CD4-positive, alpha-beta T cell (primary cell): ENCODE data around the gene ATP8B3. TPM values are rescaled to one million over a fixed set of nuclear protein-coding genes. Genes with fewer than 3 reads are reported as not detected.

ENCODE experiments used
- ATAC-seq: fragments of 200-7000 bp; cut with Tn5 transposase; one replicate; pipeline ENCODE4 v1.10.0; 2022; ENCODE audit warnings: mild to moderate bottlenecking; ENCODE audit not compliant: poor library complexity
- CTCF ChIA-PET: fragments of 350-600 bp; sonication (Branson Sonifier 250); formaldehyde crosslinking; loops from one replicate; lab custom pipeline; 2021; ENCODE audit warnings: antibody characterized with exemption, inconsistent platforms; lab: Charles Lee
- POLR2A ChIA-PET: fragments of 350-600 bp; sonication (Branson Sonifier 250); formaldehyde crosslinking; loops from one replicate; lab custom pipeline; 2021; ENCODE audit warnings: antibody characterized with exemption, inconsistent platforms; lab: Charles Lee
- DNase-seq, 14 experiments: peaks; one replicate each; pipeline ENCODE4 v3.0.0-alpha.2; 2013 to 2020; ENCODE audit warnings: mixed read lengths in 2 of 14
- H3K27ac ChIP-seq, 2 donors: one replicate each; pipeline versions ENCODE4 v1.5.1 to v1.7.0; 2013; ENCODE audit warnings: low read length in 2 of 2, low read depth in 1 of 2, mild to moderate bottlenecking in 1 of 2
- H3K27me3 ChIP-seq, 2 experiments: 1 replicate in 1 of 2; 2 replicates in 1 of 2; pipeline versions ENCODE4 v1.6.1 to v1.7.0; 2013; ENCODE audit warnings: low read length in 2 of 2, control low read depth in 1 of 2, mild to moderate bottlenecking in 1 of 2, moderate library complexity in 1 of 2; ENCODE audit not compliant: insufficient read depth in 2 of 2, control insufficient read depth in 1 of 2
- H3K36me3 ChIP-seq: one replicate; pipeline ENCODE4 v1.6.1; 2013; ENCODE audit warnings: low read length, control low read depth; ENCODE audit not compliant: insufficient read depth
- H3K4me1 ChIP-seq: one replicate; pipeline ENCODE4 v1.6.1; 2013; ENCODE audit warnings: low read length, control low read depth; ENCODE audit not compliant: insufficient read depth
- H3K4me3 ChIP-seq: one replicate; pipeline ENCODE4 v1.5.1; 2013; ENCODE audit warnings: mild to moderate bottlenecking, low read length, moderate library complexity
- H3K9me3 ChIP-seq, 2 experiments: 1 replicate in 1 of 2; 2 replicates in 1 of 2; pipeline versions ENCODE4 v1.6.1 to v1.7.0; 2013; ENCODE audit warnings: low read length in 2 of 2, mild to moderate bottlenecking in 2 of 2, control low read depth in 1 of 2, moderate library complexity in 1 of 2; ENCODE audit not compliant: control insufficient read depth in 1 of 2, insufficient read depth in 1 of 2
- H3K27ac Mint-ChIP-seq: one replicate; pipeline ENCODE4 v1.8.0; 2020; ENCODE audit warnings: mixed read lengths
- H3K27me3 Mint-ChIP-seq: one replicate; pipeline ENCODE4 v1.8.0; 2021; ENCODE audit warnings: mixed read lengths
- H3K36me3 Mint-ChIP-seq: one replicate; pipeline ENCODE4 v1.8.0; 2021; ENCODE audit warnings: low read depth, mixed read lengths
- H3K4me1 Mint-ChIP-seq: one replicate; pipeline ENCODE4 v1.8.0; 2021; ENCODE audit warnings: low read depth, mixed read lengths
- H3K4me3 Mint-ChIP-seq: one replicate; pipeline ENCODE4 v1.8.0; 2020; ENCODE audit warnings: mild to moderate bottlenecking, mixed read lengths
- H3K9me3 Mint-ChIP-seq: one replicate; pipeline ENCODE4 v1.8.0; 2020; ENCODE audit warnings: mixed read lengths
- intact Hi-C, 2 experiments: fragments of 100-400 bp; cut with DNase I in 1 of 2; cut with micrococcal nuclease in 1 of 2; formaldehyde crosslinking; loops; one replicate each; pipeline versions ENCODE4 v1.15.1 to v1.9.0; 2023 to 2025; cut with DNase I, micrococcal nuclease
- total RNA-seq, 174 experiments: library from RNA in 2 of 174; stranded (reverse) in 2 of 174; gene quantifications; one replicate each; pipeline ENCODE4 v1.2.3 and lab custom pipeline; 2021 to 2026
- TF ChIP-seq, protein P1 (sequence below): fragments of 200-600 bp; IDR thresholded peaks from one replicate; pipeline ENCODE4 v1.8.0; 2022; ENCODE audit warnings: antibody characterized with exemption, mild to moderate bottlenecking

ATP8B3 gene
- total RNA-seq, 2 experiments from 2014 or later: 2.5 to 3.2 TPM

DNA sequence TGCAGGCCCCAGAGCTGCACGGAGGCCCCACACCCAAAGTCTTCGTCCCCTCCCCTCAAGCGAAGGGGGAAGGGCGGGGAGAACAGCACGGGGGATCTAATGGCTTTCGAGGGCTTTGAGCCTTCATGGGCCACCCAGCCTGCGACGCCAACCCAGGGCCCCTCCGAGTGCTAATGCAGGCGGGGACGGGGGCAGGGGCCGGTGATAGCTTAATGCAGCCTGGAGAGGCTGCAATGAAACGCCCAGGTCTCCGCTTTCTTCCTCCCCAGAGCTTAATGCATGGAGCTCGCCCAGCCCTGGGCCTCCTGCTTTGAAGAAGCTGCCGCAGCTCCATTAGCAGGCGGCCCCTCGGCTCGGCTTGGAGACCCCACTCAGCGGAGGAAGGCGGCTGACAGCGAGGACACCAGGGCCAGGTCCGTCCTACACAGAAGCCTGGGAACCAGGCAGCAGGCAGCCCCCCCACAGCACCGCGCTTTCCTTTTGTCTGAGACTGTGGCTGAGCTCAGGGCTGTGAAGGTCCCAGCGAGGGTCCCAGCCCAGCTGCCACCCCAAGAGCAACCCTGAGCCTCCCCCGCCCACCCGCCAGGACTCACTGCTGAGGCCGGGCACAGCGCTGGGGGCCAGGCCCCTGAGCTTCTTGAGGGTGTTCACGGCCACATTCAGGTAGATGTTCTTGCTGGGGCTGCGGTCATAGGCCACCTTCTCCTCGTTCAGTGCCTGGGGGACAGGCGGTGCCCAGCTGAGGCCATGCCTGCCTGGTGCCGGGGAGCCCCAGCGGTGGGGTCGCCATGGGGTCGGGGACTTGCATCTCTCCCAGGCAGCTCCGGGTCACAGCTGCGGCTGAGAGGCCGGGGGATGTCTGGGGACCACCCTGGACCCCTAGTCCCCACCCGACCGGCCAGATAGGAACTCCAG lies 7.5 kb upstream of the ATP8B3 start:
- Mint-ChIP-seq H3K27me3 (no peaks in the 10 kb centered on the region), H3K9me3 (no peaks in the 10 kb centered on the region), H3K4me3 (no peak overlapping the region), H3K36me3 (peaks cover 61% of the 10 kb centered on the region), H3K4me1 (no peaks in the 10 kb centered on the region), H3K27ac (no peak overlapping the region)
- intact Hi-C loops: loop anchor here in 1 of 2 experiments (10.0 kb wide), 1 partner anchor 275 kb away; no protein-coding TSS in a partner anchor
- CTCF ChIA-PET: no interaction called here
- H3K27me3 ChIP-seq: no peaks in the 10 kb centered on the region
- H3K36me3 ChIP-seq: peaks cover 88% of the 10 kb centered on the region
- H3K4me1 ChIP-seq: no peaks in the 10 kb centered on the region
- POLR2A ChIA-PET: no interaction called here
- no peaks in the 10 kb centered on the region for H3K9me3 ChIP-seq
- ATAC-seq (no peak), DNase-seq (no peak)
- H3K4me3 ChIP-seq: no peak overlapping the region
- TF ChIP-seq, protein P1, sequence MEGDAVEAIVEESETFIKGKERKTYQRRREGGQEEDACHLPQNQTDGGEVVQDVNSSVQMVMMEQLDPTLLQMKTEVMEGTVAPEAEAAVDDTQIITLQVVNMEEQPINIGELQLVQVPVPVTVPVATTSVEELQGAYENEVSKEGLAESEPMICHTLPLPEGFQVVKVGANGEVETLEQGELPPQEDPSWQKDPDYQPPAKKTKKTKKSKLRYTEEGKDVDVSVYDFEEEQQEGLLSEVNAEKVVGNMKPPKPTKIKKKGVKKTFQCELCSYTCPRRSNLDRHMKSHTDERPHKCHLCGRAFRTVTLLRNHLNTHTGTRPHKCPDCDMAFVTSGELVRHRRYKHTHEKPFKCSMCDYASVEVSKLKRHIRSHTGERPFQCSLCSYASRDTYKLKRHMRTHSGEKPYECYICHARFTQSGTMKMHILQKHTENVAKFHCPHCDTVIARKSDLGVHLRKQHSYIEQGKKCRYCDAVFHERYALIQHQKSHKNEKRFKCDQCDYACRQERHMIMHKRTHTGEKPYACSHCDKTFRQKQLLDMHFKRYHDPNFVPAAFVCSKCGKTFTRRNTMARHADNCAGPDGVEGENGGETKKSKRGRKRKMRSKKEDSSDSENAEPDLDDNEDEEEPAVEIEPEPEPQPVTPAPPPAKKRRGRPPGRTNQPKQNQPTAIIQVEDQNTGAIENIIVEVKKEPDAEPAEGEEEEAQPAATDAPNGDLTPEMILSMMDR: no peak
- no peak overlapping the region for H3K27ac ChIP-seq

DNA sequence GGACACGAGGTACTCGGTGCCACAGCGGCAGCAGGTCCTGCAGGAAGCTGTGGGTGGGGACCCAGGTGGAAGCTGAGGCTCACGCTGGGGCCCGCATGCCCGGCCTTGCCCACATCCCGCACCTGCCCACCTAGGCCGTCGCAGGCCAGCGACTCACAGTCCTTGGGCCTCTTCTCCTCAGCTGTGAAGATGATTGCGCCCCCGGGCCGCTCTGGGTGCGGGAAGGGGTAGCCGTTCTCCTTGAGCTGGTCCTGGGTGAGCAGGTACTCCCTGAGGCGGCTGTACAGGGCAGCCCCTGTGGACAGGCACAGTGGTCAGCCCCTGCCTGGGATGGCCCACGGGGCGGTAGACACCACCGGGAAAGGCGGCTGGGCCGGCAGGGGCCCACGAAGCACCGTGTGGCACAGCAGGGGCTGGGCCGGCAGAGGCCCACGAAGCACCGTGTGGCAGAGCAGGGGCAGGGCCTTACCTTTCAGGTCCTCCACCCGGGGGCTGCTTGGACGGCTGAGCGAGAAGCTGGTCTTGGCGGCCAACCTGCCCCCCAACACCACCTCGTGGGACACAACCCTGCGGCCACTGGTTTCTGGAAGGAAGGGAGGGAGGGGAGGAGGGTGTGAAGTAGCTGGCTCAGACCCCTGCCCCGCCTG lies 6.6 kb upstream of the ATP8B3 start:
- peaks cover 55% of the 10 kb centered on the region for H3K36me3 Mint-ChIP-seq
- no peak overlapping the region for H3K4me3 ChIP-seq
- no peaks in the 10 kb centered on the region for H3K27me3 Mint-ChIP-seq
- no peaks in the 10 kb centered on the region for H3K27me3 ChIP-seq
- H3K27ac Mint-ChIP-seq: no peak overlapping the region
- no peak for DNase-seq
- no peaks in the 10 kb centered on the region for H3K9me3 Mint-ChIP-seq
- no peak overlapping the region for H3K4me3 Mint-ChIP-seq
- intact Hi-C loops: no loop called here
- no peaks in the 10 kb centered on the region for H3K4me1 Mint-ChIP-seq
- no peaks in the 10 kb centered on the region for H3K9me3 ChIP-seq
- H3K27ac ChIP-seq: no peak overlapping the region
- ATAC-seq: no peak
- ChIA-PET POLR2A (no interaction called here), CTCF (no interaction called here)
- TF ChIP-seq, protein P1: no peak
- no peaks in the 10 kb centered on the region for H3K4me1 ChIP-seq
- H3K36me3 ChIP-seq: peaks cover 79% of the 10 kb centered on the region

DNA sequence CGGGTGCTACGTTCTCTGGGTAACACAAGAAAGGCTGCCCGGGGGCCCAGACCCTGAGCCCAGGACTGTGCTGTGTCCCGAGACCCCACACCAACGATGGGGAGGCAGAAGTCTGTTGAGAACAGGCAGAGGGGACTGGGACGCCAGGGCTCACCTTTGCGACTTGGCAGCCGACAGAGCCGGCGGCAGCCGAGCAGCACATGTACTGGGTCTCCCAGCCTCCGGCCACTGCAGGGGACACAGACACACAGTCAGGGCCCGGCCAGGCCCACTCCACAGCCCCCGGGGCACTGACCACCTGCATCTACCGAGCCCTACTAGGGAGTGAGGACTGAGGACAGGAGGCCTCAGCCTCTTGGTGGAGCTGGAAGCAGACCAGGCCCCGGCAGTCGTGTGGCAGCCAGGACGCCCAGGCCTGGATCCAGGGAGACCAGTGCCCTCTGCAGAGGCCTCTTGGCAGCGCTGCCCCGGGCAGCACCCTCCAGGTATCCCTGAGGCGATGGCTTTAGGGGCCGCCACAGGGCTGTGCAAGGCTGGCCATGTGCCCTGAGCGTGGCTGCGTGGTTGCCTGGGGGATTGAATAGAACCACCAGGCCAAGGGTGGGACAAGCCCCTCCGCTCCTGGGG lies 5.6 kb upstream of the ATP8B3 start:
- ATAC-seq (no peak), DNase-seq (no peak)
- no peak overlapping the region for H3K4me3 ChIP-seq
- ChIA-PET CTCF (no interaction called here), POLR2A (no interaction called here)
- no peaks in the 10 kb centered on the region for H3K9me3 ChIP-seq
- TF ChIP-seq, protein P1: no peak
- no peak overlapping the region for H3K27ac ChIP-seq
- H3K4me1 ChIP-seq: peaks cover 9% of the 10 kb centered on the region
- Mint-ChIP-seq H3K36me3 (peaks cover 55% of the 10 kb centered on the region), H3K27me3 (no peaks in the 10 kb centered on the region), H3K4me1 (peaks cover 6% of the 10 kb centered on the region), H3K4me3 (no peak overlapping the region), H3K27ac (no peak overlapping the region), H3K9me3 (no peaks in the 10 kb centered on the region)
- intact Hi-C loops: no loop called here
- H3K27me3 ChIP-seq: no peaks in the 10 kb centered on the region
- peaks cover 70% of the 10 kb centered on the region for H3K36me3 ChIP-seq
